HG03066 (cell line): Measurements from ENCODE around the gene CNTNAP1.
"Not testable (repeated sequence)": the region's sequence is repeated elsewhere in the genome, so short reads cannot be mapped to it uniquely, and the experiment has no call there.

ENCODE experiments used
- ATAC-seq: cut with Tn5 transposase; IDR thresholded peaks from one replicate; pipeline ENCODE4 v1.9.1; 2021; ENCODE audit warnings: low read depth; ENCODE audit not compliant: unreplicated experiment

CNTNAP1 gene

DNA sequence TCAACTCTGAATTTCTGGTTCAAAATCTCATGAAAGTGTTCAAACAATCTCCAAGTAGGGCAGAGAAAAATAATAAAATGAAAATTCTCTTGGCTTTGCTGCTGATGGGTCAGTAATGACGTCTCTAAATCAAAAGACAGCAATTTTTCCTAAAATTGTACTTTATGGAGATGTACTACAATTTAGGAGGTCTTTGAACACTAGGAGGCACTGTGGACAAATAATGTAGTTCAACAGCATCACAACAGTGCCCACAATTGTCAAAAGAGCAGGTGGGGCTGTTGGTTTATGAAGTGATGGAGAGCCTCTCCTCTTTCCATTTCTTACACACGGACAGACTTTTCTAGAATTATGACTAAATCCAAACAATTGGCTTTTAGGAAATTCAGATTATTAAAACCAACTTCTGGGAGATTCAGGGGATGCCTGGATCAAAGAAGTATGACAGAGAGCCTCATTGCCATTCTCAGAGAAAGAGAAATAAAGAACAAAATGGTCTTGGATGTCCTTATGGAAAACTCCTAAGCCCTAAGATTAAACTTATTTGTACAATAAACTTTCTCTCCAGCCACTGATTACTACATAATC is 38.8 kb downstream of the CNTNAP1 start:
- ATAC-seq = no peak

DNA sequence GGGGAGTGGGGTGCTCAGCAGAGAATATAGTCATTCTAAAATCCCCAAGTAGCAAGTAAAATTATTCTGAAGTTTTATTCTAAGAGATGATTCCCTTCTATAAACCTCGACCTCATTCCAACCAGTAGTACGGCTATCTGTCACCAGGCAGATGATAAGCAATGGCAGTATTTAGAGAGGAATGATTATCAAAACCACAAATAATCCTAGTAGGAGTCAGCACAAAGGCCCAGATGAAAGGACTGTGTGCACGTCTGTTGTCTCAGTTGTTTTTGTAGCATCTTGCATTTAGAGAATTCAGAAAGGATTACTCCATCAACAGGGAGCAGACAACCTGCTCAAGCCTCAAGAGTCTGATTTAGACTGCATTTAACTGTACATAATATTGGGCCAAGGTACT is 41.3 kb downstream of the CNTNAP1 start:
- no peak for ATAC-seq

DNA sequence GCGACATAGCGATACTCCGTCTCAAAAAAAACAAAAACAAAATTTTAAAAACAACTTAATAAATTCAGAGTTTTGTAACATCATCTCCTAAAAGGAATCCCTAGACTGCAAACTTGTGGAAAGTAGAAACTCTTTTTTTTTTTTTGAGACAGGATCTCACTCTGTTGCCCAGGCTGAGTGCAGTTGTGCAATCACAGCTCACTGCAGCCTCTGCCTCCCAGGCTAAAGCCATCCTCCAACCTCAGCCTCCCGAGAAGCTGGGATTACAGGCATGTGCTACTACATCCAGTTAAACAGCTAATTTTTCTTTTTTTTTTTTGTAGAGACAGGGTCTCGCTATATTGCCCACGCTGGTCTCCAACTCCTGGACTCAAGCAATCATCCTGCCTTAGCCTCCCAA is 42.8 kb downstream of the CNTNAP1 start:
- no peak for ATAC-seq

DNA sequence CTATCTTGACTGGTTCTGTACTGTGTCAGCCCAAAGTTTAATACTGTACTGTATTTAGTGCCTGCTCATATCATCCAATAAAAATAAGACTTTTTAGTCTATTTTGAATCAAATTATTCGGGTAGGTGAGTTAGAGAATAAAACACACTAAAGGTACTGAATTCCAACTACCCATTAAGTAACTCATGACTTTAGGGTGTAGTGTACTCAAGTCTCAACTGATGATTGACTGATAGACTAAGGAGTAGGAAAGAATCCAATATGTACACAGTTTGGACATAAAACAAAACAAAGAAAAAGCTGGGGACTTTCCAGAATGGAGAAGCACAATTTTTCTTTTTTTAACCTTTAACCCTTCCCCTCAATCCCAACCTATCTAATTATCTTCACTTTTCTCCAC is 58.4 kb downstream of the CNTNAP1 start:
- ATAC-seq = no peak

DNA sequence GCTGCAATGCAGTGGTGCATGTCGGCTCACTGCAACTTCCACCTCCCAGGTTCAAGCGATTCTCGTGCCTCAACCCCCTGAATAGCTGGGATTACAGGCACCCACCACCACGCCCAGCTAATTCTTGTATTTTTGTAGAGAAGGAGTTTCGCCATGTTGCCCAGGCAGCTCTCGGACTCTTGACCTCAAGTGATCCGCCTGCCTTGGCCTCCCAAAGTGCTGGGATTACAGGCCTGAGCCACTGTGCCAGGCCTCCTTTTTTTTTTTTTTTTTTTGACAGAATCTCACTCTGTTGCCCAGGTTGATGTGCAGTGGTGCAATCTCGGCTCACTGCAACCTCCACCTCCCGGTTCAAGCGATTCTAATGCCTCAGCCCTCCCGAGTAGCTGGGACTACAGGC is 60.6 kb downstream of the CNTNAP1 start:
- not testable (repeated sequence) for ATAC-seq

DNA sequence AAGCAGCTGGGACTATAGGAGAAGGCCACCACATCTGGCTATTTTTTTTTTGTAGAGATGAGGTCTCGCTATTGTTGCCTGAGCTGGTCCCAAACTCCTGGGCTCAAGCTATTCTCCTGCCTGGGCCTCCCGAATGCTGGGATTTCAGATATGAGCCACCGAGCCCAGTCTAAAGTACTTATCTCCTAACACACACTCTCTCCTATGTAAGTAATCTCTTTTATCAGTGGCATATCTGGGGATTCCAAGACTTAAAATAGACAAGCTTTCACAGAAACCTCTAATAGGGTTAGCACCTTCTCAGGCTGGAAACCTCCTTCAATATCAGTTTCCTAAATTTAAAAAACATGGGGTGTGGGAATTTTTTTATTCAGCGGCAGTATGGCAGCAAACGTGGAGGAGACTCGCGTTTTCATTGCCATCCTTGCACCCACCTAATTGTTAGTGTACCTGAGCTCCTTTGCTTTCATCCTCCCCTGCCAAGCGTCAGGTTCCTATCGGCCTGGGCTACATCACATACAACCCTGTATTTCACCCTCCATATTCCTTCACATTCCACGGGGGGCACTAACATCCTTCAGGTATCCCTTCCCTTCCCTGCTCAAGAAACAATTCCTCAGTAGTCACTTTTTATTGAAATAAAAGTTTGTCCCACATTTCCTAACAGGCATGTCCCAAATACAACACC is 61.4 kb downstream of the CNTNAP1 start:
- ATAC-seq = no peak

DNA sequence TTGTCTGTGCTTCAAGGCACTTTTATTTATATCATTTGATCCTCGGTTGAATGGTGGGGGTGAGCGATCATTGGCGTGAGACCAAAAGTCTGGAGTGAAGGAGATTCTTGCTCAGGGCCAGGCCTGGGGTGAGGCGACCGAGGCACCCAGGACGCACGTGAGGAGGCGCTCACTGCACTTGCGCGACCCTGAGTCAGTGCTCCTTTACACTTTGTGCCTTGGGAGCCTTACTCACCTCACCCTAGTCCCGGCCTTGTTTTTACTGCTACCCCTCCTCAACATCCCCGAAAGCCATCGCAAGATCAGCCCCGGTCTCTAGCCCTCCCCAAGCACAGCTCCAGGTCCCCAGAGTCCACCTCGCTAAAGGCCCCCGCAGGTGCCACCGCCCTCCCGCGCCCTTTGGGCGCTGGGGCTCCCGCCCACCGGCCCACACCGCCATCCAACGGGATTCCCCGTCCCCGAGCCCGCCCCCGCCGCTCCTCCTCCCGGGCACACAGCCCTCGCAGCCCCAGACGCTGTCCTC is 62.0 kb downstream of the CNTNAP1 start:
- peak; percentile 47 for ATAC-seq

DNA sequence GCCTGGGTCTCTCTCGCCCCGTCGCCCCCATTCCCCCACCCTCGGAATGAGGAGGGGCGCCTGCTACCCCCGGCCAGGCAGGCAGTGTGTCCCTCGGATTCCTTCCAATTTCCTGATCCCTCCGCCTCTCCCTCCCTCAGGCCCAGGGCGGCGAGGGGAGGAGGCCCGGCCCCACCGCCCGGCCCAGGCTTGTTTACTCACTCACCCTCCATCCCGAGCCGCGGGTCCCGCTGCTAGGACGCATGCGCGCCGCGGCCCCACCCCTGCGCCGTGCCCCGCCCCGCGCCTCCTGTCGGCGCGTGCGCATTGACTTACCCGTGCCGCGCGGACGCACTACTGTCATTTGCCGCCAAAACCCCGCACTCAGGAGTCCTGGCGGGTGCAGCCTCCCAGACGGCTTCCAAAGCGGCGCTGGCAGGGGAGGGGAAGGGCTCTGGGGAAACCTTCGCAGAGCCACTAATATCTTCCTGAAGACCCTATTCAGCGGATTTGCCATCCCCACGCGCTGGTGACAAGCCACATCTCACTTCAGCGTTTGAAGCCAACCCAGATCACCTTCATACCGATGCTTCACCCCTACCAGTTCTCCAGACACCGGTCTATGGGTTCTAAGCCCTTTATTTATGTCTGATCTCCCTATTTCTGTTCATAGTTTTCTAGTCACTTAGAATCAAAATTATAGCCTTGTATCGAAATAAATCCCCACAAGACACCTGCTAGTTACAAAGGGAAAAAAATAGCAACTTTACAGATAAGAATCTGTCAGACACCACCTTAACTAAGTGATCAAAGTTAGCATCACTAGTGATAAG is 62.7 kb downstream of the CNTNAP1 start, which contains the start of gene EZH1:
Gene EZH1, minus strand, starts transcription at position 235 of the 812 bp plus-strand sequence. CDS start 16,099 bp downstream, outside the sequence.
- ATAC-seq = peak; percentile 73

DNA sequence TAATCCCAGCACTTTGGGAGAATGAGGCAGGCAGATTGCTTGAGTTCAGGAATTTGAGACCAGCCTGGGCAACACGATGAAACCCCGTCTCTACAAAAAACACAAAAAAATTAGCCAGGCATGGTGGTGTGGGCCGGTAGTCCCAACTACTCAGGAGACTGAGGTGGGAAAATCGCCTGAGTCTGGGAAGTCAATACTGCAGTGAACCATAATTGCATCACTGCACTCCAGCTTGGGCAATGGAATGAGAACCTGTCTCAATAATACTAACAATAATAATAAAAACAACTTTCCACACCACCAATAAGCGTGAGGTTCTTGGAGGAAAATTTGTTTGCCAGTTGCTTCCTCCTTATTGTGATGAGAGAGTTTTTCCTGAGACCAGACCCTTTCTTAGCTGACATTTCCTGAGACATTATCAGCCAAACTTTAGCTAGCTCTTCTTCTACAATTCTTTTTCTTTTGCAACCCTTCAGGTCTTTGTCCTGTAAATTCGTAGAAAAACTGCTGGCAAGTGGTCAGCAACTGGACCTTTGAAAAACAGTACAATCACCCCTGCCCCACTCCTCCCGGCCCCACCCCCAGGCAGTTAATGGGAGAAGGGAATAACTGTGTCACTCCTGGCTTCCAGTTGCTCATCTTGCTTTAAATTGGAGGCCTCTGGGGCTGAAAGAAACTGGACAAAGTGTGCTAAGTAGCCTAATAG is 66.0 kb downstream of the CNTNAP1 start:
- ATAC-seq = no peak

DNA sequence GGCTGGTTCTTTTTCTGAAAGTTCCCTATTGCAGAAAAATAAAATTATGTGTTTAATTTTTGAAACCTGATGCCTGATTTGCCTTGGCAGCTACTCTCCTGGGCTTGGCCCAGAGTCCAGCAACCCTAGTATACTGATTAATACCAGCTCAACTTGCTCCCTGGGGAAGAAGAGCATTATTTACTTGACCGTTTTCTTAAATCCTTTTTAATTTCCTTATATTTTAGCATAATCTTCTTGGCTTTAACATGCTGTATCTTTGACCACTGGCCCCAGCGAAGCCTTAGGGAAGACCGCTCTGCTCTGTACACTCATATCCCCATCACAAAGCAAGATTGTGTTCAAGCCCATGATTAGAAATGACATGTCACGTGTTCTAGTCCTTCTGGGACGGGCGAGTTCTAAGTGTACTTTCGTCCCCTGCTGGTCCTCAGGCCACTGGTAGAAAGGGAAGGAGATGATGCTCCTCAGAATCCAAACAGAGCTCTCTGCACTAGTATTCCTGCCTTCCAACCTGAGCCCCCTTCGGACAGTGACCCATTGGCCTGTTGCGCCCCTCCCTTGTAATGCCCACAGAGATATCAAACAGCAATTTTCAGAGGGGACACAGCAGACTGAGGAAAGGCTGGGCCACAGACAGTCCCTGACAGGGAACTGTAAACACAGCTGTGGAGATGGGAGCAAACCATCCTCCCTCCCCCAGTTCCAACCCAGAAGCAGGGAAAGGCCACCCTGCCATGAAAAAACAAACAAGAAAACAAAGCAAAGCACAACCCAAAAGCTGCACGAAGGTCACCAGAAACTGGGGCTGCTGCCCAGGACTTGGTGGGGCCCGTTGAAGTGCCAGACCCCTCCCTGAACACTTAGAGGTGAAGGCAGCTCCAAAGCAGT is 66.8 kb downstream of the CNTNAP1 start:
- ATAC-seq = no peak
